HG03159 (cell line): ENCODE results near the gene TTLL4.
"Not testable (repeated sequence)": the region's sequence is repeated elsewhere in the genome, so short reads cannot be mapped to it uniquely, and the experiment has no call there.

Experiments used
- ATAC-seq: cut with Tn5 transposase; IDR thresholded peaks from one replicate; pipeline ENCODE4 v1.9.1; 2021; ENCODE audit warnings: mild to moderate bottlenecking, moderate library complexity; ENCODE audit not compliant: unreplicated experiment

The TTLL4 gene

DNA sequence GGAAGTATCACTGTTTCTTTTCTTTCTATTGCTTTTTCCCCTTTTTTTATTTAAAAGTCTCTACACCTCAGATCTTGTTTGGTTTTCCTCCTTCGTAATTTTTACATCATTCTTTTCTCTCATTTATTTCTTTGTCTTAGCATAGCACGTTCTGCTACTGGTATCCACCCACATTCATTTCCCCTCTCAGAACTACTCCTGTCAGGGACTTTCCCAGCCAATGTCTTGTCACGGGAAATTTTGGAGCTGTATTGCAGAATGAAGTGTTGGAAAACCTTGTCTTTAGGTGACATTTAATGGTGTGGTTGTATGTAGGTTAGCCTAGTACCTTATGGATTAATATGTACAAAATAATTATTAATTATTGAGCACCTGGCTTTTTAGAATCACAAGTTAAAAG lies 34.0 kb downstream of the TTLL4 start:
- no peak for ATAC-seq

DNA sequence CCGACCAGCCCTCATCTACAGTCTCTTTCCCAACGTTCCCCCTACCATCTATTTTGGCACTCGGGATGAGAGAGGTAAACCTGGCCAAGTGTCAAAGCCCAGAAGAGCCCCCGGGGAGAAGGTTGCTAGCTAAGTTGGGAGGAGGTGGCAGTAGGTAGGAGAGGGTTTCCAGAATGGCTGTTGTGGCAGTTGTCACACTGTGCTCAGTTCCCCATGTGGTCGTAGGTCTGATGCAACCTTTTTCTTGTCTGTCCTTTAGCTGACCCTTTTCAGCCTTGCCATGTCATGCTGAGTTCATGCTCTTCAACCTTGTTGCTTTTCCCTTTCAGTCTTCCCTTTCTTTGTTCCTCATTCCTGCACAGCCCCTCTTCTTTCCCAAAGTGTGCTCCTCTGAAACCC lies 34.5 kb downstream of the TTLL4 start:
- no peak for ATAC-seq

DNA sequence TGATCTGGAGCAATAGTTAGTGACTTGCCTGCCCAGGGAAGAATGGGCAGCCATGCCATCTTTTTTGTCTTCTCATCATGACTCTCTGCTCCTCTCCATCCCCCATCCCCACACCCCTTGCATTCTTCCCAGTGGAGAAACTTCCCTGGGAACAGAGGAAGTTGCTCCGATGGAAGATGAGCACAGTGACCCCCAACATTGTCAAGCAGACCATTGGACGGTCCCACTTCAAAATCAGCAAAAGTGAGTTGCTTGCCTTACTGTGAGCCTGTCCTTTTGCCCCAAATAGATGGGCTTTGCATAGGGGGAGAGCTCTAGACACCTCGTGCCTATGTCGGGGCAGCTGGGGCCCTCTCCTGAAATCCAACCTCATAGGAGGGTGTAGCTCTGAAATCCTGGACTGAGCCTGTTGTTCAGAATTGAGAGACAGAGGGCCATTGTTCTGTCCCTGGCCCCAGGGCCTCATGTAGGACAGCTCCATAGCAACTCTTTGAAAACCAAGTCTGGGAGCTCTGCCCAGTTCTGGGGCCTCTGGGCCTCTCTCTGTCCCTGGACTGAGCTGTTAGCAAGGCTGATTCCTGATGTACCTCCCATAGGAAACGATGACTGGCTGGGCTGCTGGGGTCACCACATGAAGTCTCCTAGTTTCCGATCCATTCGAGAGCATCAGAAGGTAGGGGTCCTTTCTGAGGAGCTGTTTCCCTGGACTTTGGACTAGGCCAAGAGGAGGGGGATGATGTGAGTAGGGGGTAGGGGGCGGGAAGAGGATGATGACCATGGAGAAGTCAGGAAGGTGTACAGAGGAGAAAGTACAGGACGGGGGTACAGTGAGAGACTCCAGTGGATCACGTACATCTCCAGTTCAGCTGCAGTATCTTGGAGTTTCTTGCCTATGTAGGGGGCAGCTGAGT lies 35.2 kb downstream of the TTLL4 start:
- no peak for ATAC-seq

DNA sequence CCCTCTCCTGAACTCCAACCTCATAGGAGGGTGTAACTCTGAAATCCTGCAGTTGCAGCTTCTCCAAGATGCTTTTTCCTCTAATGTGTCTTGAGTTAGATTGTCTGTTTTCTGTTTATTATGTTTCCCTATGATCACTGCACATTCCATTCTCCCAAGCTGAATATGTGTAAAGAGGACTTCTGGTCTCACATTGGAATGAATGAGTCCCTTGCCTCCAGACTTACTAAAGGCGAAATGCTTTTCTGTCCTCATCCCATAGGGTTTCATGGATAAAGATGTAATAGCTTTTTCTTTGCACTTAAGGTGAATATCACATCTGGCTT lies 35.8 kb downstream of the TTLL4 start:
- no peak for ATAC-seq

DNA sequence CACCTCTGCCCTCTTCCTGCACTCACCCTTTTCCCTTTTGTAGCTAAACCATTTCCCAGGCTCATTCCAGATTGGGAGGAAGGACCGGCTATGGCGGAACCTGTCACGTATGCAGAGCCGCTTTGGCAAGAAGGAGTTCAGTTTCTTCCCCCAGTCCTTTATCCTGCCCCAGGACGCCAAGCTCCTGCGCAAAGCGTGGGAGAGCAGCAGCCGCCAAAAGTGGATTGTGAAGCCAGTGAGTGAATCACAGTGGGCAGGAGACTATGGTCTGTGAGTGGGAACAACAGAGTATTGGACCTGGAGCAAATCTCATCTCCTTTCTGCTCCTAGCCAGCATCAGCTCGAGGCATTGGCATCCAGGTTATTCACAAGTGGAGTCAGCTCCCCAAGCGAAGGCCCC lies 36.3 kb downstream of the TTLL4 start:
- no peak for ATAC-seq

DNA sequence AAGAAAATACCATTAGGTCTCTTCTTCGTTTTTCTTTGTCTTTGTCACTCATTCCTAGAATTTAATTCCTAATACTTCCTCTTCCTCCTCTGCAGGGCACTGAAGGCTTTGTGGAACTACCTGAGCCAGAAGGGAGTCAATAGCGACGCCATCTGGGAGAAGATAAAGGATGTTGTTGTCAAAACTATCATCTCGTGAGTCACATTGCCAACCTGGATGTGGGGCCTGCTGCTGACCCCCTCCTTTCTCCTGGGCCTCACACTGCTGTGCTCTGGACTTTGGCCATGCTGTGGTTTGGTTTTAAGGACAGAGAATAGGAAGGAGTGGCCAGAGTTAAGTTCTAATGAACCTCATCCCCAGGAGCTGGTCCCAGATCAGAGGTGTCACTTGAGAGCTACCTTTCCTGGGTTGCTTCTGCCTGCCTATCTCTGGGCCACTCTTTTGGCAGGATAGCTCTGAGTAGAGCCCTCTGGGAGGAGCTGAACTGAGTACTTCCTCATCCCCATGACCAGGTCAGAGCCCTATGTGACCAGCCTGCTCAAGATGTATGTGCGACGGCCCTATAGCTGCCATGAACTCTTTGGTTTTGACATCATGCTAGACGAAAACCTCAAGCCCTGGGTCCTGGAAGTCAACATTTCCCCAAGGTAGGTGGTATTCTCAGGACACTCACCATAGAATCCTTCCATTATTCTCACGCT lies 38.3 kb downstream of the TTLL4 start:
- ATAC-seq = no peak

DNA sequence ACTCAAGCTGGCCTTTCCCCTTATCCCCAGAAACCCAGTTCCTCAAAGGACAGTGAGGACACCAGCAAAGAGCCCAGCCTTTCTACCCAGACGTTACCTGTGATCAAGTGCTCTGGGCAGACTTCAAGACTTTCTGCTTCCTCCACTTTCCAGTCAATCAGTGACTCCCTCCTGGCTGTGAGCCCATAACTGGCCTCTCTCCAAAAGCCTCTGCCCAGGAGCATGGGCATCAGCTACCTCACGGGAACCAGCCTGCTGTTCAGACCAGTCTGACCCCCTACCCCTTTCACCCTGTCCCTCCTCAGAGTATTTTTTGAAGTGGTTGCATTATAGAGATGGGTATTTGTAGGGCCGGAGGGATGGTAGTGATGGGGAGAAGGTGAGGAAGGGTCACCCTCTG lies 43.6 kb downstream of the TTLL4 start:
- ATAC-seq = no peak

DNA sequence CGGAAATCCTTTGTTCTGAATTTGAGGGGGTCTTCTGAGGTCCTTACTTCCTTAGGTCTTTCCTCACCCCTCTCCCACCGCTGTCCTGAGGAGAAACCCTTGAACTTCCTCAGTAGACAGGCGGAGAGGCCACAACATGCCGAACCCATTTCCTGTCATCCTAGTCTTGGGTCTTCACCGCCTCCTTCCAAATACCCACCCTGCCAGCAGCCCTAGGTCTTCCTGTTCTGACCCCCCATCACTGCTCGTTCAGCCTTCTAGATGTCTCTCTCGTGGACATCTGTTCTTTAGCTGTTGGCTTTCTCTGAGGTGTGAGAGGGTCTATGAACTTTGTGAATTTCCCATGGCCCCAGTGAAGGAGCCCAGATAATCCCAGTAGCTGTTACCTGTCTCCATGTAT lies 44.1 kb downstream of the TTLL4 start:
- no peak for ATAC-seq

DNA sequence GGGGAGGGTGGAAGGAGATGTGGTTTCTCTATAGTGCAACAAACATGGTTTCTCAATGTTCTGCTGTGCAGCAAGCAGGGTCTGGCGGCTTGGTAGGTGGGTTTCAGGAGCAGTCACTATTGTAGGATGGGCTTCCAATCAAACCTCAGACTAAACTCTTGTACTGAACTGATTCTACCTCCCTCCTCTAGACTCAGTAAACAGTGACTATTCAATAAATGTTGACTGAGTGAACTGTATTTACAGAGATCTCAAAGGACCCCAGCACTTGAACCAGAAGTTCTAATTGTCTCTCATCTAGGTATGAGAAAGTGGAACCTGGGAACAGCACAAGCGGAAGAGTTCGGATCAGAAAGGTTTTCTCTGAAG lies 44.5 kb downstream of the TTLL4 start:
- no peak for ATAC-seq

DNA sequence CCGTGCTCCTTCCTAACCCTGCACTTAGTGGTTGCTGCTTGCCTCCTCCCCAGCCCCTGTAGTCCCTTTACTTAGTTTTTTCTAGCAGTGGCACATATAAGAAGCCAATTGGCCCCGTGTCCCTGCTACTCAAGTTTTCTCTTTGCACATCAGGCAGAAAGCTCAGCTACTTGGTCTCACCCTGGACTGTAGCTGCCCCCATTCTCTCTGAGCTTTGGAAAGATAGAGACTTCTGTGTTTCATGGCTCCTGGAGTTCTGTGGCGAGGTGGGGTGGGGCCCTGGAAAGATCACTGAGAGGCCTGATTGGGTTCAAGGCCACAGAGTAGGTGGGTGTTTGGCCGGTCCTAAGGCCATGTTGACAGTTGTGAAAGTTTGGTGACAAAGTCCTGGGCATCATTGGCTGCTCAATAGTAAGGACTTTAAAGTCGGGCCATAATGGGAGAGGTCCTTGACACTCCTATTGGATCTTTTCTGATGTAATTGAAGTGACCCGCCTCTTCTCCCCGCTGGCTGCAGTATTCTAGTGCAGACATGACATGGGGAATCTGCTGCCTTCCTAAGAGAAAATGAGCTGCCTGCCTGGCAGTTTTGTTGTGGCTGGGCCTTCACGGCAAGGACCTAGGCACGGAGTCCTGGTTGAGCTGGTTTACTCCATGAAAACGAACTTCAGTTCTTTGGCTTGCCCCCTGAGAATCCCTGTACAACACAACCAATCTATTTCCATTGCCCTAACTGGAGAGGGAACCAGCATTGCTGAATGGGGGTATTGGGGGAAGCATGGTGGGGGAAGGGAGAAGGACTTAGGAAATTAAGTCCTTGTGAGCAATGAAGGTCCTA lies 45.2 kb downstream of the TTLL4 start:
- no peak for ATAC-seq

DNA sequence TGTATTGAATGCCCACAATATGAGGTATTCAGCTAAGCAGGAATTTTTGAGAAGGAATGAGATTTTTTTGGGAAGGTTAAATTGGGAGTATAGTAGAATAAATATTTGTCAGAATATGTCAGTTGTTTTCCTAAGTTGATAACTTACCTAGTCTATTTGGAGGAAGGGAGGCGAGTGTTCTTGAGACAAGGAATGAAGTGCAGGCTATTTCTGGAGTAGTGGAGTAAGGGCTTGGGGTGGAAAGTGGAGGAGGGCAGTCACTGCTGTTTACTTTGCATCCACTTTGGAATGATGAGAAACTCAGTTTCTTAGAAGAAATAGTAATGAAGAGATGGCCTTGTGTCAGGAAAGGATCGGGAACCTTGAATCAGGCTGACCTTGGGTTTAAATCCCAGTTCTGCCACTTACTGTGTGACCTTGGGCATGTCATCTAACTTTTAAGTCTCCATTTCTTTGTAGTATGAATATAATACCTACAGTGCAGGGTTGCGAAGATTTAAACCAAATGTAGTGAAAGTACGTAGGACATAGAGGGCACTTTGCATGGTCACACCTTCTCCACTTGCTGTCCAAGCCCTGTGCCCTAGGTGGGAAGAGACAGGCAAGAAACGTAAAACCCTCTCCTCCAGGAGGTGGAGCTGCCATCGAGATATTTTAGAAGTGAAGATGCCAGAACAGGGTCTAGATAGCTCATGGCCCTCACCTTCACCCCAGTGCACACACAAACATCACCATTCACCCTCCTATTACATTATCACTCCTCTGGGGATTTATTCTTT lies 46.2 kb downstream of the TTLL4 start:
- no peak for ATAC-seq

DNA sequence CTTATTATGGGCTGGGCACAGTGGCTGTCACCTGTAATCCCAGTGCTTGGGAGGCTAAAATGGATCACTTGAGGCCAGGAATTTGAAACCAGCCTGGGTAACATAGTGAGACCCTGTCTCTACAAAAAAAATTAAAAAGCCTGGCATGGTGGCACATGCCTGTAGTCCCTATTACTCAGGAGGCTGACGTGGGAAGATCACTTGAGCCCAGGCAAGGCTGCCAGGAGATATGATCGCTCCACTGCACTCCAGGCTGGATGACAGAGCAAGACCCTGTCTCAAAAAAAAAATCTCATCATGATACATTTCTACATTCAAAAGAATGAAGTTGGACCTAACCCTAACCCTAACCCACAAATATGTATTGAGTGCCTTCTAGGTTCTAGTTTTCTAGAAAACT lies 51.2 kb downstream of the TTLL4 start:
- no peak for ATAC-seq

DNA sequence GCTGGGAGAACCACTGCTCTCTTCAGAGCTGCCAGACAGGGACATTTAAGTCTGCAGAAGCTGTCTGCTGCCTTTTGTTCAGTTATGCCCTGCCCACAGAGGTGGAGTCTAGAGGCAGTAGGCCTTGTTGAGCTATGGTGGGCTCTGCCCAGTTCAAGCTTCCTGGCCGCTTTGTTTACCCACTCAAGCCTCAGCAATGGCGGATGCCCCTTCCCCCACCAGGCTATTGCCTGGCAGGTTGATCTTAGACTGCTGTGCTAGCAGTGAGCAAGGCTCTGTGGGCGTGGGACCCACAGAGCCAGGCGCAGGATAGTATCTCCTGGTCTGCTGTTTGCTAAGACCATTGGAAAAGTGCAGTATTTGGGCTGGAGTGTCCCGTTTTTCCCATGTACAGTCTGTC lies 62.1 kb downstream of the TTLL4 start:
- not testable (repeated sequence) for ATAC-seq

DNA sequence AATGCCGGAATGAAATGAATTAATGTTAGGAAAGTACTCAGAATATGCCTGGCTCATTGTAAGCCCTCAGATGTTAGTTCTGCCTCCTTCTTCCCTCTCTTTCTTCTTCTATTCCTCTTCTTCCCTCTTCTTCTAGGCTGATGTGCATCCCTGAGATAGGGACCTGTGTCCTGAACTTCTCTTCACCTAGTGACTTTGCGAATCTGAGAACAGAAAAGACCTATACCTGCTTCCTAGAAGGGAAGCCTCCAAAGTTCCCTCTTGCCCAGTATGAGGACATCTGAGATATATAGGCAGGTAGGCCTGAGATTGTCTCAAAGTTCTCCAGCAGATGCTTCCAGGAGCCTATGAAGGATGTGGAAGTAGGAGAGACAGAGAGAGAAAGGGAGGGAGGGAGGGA lies 63.2 kb downstream of the TTLL4 start:
- no peak for ATAC-seq

DNA sequence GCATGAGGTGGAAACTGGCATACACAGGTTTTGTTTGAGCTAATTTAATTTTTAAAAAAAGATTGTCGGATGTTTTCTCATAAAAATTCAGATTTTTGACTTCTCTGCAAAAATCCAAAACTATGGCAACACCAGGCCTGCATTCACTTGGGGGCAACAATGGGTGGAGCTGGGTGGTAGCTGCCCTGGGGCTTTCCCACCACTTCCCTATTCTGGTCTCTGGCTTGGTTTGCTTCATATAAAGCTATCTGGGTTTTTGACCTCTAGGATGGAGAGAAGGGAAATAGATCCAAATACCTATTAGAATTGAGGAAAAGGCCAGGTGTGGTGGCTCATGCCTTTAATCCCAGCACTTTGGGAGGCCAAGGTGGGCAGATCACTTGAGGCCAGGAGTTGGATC lies 65.9 kb downstream of the TTLL4 start:
- ATAC-seq = no peak

DNA sequence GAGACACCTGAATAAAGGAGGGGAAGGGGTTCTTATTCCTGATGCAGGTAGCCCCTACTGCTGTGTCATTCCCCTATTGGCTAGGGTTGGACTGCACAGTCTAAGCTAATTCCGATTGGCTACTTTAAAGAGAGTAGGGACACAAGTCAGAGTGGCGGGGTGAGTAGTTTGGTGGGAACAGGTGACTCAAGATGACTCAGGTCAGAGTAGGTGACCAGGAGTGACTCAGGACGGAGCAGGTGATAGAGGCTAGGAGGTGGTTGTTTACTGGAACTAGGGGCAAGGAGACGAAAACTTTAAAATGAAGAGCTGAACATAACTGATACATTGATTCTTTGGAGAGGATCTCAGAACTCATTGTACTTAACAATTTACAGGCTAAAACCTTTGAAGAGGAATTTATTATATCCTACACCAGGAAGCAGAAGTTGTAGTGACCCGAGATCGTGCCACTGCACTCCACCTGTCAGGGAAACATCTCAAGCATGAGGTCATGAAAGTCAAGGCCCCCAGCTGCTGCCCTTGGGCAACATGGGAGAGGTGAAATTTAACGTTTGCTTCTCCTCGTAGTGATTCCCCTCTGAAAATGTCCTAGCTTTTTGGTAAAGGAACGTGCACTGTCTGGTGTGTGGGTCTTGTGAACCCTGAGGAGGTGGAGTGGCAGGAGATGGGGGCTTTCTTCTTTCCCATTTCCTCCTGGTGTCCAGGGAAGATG lies 66.8 kb downstream of the TTLL4 start:
- no peak for ATAC-seq

DNA sequence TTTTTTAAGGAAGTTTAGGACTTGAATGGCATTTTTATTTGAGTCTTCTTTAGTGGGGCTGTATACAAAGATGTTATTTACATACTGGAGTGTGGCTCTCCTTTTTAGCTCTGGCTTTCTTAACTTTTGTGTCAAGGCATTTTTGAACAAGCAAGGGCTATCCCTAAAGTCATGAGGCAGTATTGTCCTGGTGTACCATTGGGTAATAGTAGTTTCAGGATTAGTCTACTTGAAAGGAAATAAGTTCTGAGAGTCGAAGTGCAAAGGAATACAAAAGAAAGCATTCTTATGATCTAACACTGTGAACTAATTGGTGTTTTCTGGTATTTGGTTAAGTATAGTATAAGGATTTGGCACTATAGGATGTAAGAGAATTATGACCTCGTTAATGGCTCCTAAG lies 69.4 kb downstream of the TTLL4 start:
- no peak for ATAC-seq

DNA sequence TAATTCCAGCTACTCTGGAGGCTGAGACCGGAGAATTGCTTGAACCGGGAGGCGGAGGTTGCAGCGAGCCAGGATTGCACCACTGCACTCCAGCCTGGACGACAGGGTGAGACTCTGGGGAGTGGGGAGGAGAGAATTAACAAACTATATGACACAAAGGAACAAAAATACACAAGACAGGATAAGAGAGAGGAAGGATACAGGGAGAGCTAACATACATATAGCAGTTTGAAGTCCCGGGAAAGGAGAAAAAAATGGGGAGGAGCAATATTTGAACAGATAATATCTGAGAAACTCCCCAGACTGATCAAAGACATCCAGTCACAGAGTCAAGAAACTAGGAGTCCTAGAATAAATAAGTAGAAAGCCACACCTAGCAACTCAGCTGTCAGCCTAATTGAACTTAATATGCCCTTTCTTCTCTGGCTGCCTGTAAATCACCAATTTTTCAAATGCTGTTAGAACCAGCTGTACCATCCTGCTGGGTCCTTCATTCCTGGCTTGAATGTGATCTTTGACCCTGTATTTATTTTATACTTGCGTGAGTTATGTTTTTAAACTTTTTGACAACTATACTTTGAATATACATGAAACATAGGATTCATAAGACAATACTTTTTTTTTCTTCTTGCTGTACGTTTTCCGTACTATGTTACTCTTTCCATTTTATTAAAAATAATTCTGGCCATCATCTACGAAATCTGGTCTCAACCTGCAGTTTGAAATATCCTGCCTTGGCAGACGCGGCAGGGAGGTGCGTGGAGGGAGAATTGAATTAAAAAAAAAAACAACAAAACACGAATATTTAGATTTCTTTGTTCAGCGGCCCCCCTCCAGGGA lies 70.4 kb downstream of the TTLL4 start:
- no peak for ATAC-seq
